ENCODE measurements around the gene BTD. TPM values are rescaled to one million over a fixed set of nuclear protein-coding genes. Genes with fewer than 3 reads are reported as not detected.

Gene BTD
- total RNA-seq, 1 experiment from 2014 or later = 7.2 TPM

DNA sequence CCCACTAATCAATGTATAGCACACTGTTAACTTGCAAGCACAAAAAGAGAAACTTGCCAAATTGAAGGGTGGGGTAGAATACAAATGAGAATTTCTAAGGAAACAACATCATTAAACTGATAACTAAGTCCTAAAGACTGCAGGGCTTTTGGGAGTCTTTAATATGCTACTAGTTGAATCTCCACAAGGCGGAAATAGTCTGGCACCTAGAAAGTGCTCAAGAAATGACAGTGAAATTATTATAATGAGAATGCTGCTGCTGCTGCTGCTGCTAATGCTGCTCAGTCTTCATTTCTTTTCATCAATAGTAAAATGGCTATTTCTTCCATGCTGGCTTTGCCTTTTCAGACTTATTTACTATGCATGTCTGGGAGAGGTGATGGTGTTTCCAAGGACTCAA lies 91.8 kb downstream of the BTD start:
- peak; percentile 4 for DNase-seq (ENCODE audit: unreplicated experiment)
- intact Hi-C loops (cut with micrococcal nuclease) = no loop called here
- CTCF ChIA-PET = no interaction called here
- no peaks in the 10 kb centered on the region for H3K9me3 Mint-ChIP-seq (ENCODE audit: unreplicated experiment)
- peaks cover 87% of the 10 kb centered on the region for H3K36me3 Mint-ChIP-seq (ENCODE audit: insufficient read depth, unreplicated experiment)
- no peak overlapping the region for H3K4me3 Mint-ChIP-seq (ENCODE audit: unreplicated experiment)
- BruUV-seq (replicated peaks) = no TSS peak
- H3K27me3 Mint-ChIP-seq (ENCODE audit: insufficient read depth, unreplicated experiment) = no peaks in the 10 kb centered on the region
- no peaks in the 10 kb centered on the region for H3K4me1 Mint-ChIP-seq (ENCODE audit: insufficient read depth, unreplicated experiment)
- peak overlapping the region; percentile 46 for H3K27ac Mint-ChIP-seq (ENCODE audit: low read depth, unreplicated experiment)
- POLR2A ChIA-PET = interaction anchor here (0.7 kb wide), 1 partner anchor 125 kb away, joined by 3 read pairs; no protein-coding TSS in a partner anchor
- TF ChIP-seq, protein P1, sequence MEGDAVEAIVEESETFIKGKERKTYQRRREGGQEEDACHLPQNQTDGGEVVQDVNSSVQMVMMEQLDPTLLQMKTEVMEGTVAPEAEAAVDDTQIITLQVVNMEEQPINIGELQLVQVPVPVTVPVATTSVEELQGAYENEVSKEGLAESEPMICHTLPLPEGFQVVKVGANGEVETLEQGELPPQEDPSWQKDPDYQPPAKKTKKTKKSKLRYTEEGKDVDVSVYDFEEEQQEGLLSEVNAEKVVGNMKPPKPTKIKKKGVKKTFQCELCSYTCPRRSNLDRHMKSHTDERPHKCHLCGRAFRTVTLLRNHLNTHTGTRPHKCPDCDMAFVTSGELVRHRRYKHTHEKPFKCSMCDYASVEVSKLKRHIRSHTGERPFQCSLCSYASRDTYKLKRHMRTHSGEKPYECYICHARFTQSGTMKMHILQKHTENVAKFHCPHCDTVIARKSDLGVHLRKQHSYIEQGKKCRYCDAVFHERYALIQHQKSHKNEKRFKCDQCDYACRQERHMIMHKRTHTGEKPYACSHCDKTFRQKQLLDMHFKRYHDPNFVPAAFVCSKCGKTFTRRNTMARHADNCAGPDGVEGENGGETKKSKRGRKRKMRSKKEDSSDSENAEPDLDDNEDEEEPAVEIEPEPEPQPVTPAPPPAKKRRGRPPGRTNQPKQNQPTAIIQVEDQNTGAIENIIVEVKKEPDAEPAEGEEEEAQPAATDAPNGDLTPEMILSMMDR (IDR thresholded peaks at IDR 0.05; ENCODE audit: unreplicated experiment) = peak; percentile 10

- CTCF ChIA-PET = no interaction called here
- intact Hi-C loops (cut with micrococcal nuclease) = no loop called here
- Mint-ChIP-seq H3K27ac (ENCODE audit: low read depth, unreplicated experiment) (peak overlapping the region; percentile 46), H3K4me3 (ENCODE audit: unreplicated experiment) (no peak overlapping the region), H3K9me3 (ENCODE audit: unreplicated experiment) (no peaks in the 10 kb centered on the region), H3K27me3 (ENCODE audit: insufficient read depth, unreplicated experiment) (no peaks in the 10 kb centered on the region), H3K4me1 (ENCODE audit: insufficient read depth, unreplicated experiment) (no peaks in the 10 kb centered on the region), H3K36me3 (ENCODE audit: insufficient read depth, unreplicated experiment) (peaks cover 90% of the 10 kb centered on the region)
- TF ChIP-seq, protein P1 (IDR thresholded peaks at IDR 0.05; ENCODE audit: unreplicated experiment) = no peak
- BruUV-seq (replicated peaks) = no TSS peak
- DNase-seq (ENCODE audit: unreplicated experiment) = no peak
- POLR2A ChIA-PET = interaction anchor here (0.5 kb wide), 1 partner anchor 89 kb away, joined by 4 read pairs; no protein-coding TSS in a partner anchor
Observed at GRCh38 chr3:15694628-15695027, 93.1 kb downstream of the BTD start.

Small RNAs within 50 kb of the gene (microRNA-seq; reads per million reads assigned to microRNA genes)
- not detected for gene MIR3134

Other genes with a start within 250 kb of the BTD start
- 26.7 and 28.1 TPM in 2 replicates for gene METTL6, start 174.2 kb upstream of the BTD start, total RNA-seq (2022)
- gene EAF1, start 174.1 kb upstream of the BTD start, total RNA-seq (2022) = 28.3 and 29.8 TPM in 2 replicates
- 0.44 and 1.4 TPM in 2 replicates for gene COLQ, start 80.0 kb upstream of the BTD start, total RNA-seq (2022)
- 19.6 and 21.0 TPM in 2 replicates for gene HACL1, start 176 bp upstream of the BTD start, total RNA-seq (2022)
- gene ANKRD28, start 196.2 kb downstream of the BTD start, total RNA-seq (2022) = 71.7 and 79.0 TPM in 2 replicates

Measured in MCF 10A (cell line).